NCI-H2107 (cell line): ENCODE data around the gene GPATCH3.
"Not testable (repeated sequence)": the region's sequence is repeated elsewhere in the genome, so short reads cannot be mapped to it uniquely, and the experiment has no call there.

Experiments used
- DNase-seq: peaks from one replicate; lab custom pipeline; 2025; lab: John Stamatoyannopoulos, UW

Gene GPATCH3

DNA sequence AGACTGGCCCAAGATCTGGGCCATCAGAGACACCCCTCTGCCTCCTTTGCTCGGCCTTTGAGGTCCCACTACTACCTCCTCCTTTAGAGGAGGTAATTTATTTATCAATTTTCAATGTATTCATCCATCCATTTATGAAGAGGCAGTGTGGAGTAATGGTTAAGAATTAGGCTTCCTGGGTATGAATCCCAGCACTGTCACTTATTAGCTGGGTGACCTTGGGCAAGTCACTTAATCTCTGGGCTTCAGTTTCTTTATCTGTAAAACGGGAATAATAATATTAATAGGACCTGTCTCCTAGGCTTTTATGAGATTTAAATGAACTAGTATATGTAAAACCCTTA, 11.9 kb upstream of the GPATCH3 start:
- DNase-seq = no peak

DNA sequence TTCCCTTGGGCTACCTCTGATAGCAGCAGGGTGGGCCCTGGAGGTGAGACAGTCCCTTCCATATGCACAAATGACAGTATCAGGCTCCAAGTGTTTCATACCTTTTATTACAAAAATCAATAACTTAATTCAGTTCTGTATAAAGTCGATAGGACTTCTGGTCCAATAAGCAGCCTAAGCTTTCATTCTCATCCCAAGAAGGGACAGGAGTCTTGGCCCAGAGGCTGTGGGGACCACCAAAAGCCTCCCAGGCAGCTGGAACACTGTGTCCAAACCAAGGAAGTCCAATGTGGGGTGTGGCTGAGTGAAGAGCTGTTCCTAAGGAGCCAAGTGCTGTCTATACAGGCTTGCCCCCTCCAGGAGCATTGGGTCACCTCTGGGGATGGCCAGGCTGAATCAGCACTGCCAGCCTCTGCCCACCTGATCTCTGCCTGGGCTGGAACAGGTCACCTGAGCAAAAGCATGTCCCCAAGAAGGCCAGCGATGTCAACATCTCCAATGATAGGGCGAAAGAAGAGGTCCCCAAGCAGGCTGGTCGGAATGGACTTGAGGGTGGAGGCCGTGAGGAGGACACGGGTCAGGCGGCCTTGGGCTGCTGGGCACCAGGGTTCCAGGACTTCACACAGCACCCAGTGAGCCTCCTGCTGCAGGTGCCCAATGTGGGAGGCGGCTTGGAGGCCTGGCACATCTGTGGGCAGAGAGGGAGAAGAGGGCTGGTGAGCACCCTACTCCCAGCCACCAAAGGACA, 11.3 kb upstream of the GPATCH3 start:
- no peak for DNase-seq

DNA sequence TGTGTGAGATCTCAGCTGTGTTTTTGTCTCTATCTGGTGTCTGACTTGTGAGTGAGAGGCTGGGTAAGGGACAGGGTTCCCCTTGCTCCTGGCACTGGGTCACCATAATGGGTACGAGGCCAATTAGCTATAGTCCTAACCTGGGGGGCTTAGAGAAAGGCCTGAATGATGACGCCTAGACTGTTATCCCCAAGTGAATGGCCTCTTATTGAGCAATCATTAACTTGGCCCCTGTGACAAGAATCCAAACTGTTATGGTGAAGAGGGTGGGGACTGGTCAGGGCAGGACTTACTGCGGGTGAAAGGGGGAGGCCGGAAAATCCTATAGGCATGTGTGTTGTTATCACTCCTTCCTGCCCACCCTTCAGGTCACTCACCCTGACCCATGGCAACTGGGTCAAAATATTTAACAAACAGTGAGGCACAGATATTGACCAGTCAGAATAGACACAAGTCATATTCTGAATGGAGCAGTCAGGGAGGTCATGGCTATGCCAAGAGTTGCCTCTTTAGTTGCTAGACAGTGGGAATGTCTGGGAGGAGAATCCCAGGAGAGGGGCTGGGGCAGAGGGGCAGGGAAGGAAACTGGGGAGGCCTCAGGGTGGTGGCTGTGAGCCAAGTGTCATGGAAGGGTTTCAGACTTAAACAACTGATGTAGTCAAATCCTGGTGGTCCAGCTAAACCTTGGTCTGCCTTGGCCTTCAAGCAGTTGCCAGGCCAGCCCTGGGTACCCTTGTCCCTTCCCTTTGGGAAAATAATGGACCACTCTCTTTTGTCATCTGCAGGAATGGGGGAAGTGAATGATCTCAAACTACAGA, 10.3 kb upstream of the GPATCH3 start:
- no peak for DNase-seq

DNA sequence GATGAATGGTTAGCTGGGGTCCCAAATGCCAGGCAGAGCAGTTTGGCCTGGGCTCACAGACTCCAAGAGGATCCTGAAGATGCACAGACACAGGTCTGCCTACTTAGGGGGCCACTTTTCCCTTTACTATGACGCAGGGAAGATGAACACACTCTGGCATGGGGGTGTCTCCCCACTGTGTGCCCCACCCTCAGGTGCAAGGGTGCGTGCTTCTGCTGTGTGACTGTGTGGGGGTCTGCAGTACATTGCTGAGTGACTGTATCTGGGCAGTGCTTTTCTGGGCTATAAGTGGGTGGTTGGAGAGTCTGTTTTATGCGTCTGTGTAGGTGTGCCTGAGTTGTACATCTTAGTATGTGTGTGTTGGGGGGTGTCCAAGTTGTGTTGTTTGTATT, 9.7 kb upstream of the GPATCH3 start:
- no peak for DNase-seq

DNA sequence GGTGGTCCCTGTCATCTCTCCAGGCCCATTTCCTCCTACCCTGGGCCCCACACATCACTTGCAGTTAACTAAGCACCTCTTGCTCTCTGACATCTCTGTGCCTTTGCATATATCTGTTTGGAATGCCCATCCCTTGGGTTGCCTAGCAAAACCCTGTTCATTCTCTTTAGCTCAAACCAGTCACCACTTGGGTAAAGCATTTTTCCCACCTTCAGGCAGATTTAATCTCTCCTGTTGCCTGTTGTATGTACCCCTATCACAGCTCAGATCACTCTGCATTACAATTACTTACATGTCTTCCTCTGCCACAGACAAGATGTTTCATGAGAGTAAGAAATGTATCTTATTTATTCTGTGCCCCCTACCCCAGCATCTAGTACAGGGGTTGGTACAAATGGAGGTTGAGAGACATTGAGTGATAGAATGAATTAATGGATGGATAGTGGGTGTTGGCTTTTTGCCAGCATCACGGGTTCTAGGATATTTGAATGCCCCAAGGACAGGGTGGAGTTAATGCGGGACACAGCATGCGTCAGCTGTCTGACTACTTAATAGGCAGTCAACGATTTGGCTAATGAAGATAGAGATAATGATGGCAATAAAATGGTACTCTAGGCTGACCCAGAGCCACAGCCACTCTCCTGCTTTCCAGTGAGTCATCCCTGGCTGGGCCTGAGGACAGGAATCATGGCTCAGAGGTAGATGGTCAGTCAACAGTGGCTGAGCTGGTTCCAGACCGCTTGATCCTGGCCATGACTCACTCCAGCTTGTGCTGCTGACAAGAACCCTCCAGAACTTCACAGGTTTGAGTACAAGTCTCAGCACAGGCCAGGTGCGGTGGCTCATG, 7.0 kb upstream of the GPATCH3 start:
- DNase-seq = no peak

DNA sequence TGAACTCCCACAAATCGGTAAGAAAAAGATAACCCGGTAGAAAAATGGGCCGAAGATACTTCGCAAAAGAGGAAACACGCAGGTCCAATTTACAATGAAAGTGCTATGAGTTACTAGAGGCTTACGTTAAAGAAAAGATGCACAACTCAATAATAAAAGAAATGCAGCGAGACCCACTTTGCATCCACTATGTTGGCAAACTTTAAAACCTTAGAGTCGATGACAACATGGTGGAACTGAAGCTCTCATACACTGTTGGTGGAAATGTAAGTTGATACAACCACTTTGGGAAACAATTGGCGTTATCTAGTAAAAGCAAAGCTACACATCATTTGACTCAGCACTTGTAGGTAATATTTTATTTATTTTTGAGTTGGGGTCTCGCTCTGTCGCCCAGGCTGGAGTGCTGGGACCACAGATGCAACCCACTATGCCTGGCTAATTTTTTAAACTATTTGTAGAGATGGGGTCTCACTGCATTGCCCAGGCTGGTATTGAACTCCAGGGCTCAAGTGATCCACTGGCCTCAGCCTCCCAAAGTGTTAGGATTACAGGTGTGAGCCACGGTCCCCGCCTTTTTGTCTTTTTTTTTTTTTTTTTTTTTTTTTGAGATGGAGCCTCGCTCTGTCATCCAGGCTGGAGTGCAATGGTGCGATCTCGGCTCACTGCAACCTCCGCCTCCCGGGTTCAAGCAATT, 696 bp upstream of the GPATCH3 start:
- DNase-seq = no peak

DNA sequence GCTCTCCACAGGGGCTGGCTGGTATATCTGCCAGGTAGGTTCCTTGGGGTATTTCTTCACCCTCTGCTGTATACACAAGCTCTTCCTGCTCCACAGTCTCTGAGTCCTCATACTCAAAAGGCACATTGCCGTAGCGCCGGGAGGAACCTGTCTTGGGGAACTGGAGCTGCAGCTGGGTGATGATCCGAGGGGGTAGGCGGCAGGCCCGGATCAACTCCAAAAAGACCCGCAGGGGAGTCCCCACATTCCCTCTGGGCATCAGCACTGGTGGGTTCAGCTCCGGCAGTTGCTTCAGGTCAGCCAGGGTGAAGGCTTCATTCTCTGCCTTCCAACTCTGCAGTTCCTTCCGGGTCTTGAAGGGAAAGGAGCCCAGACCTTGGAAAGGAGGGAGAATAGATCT, 2.9 kb downstream of the GPATCH3 start:
- no peak for DNase-seq

DNA sequence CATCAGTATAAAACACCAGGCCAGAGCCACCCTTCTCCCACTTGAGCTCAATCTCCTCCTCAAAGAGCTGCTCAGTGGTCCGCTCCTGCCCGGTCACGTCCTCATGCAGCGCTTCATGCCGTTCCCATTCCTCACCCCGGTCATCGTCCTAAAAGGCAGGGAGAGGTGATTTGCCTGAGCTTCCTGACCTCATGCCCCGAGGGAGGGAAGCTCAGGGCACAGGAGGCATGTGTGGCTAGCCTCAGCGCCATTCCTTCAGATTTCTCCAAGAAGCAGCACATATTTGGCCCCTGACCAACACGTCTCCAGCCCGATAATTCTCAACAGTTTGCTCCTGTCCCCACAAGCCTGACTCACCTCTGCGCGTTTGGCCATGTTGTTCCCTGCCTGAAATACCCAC, 6.0 kb downstream of the GPATCH3 start:
- no peak for DNase-seq

DNA sequence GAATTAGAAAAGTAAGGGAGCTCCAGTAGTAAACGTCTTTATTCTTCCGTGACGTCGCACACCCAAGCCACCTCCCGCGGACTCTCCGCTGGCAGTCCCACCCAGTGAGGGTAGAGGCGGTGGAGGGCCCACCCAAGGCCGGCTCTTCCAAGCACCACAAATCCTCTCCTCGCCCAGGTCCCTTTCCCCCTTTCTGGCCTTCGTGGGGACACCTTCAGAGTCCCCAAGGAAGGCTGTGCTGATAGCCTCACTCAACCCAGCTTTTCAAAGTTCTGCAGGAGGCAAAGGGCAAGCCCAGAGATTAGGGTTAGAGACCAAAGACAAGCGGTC, 9.8 kb downstream of the GPATCH3 start:
- DNase-seq = no peak

DNA sequence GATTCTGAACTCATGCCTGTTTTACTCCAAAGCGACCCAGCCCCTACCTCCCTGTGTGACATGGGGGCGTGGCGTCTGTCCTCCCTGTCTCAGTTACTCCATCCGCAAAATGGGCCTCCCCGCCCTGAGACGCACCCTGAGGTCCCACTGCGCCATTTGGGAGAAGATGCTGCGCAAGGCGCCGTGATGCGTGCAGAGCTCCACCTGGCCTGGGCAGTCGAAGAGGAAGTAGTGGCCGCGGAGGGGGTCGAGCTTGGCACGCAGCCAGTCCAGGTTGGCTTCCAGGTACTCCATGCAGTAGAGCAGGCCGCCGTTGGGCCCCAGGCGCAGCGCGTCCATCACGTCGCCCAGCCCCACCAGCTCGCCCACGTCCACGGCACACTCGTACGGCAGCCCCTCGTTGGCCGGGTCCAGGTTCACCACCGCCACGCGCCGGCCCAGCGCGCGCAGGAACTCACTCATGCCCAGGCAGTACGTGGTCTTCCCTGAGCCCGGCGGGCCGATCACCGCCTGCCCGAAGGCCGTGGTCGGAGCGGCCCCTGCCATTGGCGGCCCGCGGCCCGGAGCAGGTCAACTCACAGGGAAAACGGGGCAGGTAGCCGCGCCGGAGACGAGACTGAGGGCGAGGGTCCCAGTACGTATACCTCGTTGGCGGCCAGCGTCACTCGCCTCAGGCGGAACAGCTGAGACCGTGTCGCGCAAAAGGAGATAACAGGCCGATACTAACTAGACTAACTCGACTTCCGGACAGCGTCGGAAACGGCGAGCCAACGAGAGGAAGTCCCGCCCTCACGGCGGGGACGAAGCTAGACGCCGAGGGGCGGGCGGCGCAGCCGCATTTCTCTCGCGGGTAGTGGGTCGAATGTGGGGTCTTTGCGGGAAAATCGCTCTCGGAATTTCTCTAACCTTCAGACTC, 10.5 kb downstream of the GPATCH3 start, which contains the start of gene GPN2:
TSS of gene GPN2 (minus strand) at position 733 of the 916 bp plus-strand sequence. CDS start at position 546, 187 bp downstream.
- DNase-seq = peak; percentile 74

DNA sequence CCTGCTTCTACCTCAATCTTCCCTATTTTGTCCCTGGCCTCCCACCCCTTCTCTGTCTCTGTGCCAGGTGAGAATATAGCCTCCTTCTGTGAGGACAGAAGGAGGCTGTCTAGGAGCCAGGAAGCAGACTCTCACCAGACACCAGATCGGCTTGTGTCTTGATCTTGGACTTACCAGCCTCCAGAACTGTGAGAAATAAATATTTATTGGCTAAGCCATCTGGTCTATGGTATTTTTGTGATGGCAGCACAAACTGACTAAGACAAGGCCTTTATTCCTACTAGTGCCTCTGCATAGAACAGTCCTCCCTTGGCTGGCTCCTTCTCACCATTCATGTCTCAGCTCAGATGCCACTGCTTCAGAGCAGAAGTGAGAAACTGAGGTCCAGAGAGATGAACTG, 12.0 kb downstream of the GPATCH3 start:
- no peak for DNase-seq

DNA sequence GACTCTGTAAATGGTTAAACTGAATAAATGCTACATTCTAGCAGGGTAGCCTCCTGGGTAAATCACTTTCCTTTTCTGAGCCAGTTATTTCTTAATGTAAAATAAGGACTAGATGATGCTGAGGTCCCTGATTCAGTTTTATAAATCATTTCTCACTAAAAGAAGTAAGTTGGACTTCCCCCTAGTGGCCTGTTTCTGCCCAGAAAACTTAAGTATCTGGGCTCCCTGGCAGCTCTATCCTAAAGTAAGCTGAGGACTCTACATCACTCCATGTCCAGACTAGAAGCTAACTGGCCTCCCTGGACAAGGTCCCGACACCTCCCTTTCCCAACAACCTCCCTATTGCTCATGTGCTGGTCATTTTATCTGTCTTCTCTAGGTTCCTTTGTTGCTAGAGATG, 13.1 kb downstream of the GPATCH3 start:
- no peak for DNase-seq

DNA sequence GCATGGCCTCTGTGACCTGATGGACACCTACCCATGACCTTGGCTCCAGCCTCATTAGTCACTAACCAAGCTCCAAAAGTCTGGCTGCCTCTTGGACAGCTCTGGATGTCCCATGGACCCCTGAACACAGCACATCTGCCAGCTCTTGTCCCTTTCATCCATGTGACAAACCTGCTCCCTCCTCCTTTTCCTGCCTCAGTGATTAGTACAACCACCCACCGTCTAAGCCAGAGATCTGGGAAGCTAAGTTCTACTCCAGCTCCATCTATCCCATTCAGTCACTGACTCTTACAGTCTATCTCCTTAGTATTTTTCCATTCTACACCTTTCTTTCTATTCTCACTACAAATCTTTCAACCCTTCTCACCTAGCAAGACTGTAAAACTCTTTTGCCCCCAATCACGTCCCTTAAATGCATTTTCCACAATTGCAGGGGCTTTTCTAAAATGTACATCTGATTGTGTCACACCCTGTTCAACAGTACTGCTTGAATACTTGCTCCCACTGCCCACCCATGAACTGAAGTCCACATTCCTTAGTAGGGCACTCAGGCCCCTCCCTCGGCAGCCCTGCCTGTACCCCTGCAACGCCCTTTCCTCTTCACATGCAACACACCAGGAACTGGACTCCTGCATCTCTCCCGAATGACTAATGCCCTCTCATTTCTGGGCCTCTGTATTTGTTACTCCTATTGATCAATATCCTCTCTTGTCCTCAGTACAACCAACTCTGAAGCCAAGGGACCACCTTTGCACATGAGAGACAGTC, 17.4 kb downstream of the GPATCH3 start:
- DNase-seq = no peak

DNA sequence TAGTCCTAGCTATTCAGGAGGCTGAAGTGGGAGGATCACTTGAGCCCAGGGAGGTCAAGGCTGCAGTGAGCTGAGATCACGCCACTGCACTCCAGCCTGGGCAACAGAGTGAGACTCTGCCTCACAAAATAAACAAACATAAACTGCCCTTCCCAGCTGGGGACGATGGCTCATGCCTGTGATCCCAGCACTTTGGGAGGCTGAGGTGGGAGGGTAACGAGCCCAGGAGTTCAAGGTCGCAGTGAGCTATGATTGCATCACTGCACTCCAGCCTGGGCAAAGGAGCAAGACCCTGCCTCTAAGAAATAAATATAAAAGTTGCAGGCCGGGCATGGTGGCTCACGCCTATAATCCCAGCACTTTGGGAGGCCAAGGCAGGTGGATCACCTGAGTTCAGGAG, 18.7 kb downstream of the GPATCH3 start:
- not testable (repeated sequence) for DNase-seq

DNA sequence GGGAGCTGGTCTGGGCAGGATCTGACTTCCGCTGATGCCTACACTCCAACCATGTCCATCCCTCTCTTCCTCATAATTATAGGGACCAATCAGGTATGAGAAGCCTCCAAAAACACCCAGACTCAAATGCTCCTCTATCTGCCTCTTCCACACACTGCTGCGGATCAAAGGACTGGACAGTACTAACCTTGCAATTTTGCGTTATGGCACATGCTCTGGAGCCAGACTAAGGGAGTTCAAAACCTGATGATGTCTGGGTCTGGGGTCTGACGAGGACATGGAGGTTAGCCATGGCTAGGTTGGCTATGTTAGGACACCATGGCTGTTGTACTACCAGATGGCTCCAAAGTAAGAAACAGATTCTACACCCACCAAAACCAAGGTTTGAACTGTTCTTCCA, 20.5 kb downstream of the GPATCH3 start:
- DNase-seq = no peak

DNA sequence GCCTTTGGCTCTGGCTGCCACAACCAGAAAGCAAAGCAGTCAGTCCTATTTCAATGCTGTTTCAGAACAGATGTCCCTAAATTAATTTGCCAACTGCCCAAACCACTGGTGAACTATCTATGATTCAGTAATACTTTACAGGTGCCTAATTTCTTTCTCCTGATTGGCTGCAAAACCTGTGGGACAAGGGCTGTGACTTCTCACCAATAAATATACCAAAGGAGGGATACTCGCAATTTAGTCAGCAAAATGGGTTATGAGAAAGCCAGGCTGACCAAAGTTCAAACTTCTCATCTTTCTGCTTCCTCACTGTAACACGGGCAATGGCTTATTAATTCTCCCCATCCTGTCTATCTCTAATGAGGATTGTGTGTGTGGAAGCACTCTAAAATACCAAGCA, 22.9 kb downstream of the GPATCH3 start:
- DNase-seq = no peak

DNA sequence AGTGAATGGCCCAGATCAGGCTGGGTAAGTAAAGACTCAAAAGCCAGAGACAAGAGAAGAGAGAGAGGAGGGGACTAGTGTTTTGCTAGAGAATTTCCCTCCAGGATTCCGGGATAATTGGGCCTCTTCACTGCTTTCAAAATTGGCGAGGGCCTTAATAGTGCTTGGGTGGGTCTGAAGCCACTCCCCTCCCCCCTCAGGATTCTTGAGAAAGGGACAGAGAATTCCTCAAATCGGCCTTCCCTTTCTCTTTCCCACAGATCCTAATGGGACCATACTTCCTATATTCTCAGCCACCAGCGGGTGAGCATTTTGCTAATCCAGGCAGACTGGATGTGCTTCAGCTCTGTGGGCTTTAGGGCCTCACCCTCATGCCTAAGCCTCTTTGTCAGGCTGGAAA, 25.4 kb downstream of the GPATCH3 start:
- DNase-seq = no peak

DNA sequence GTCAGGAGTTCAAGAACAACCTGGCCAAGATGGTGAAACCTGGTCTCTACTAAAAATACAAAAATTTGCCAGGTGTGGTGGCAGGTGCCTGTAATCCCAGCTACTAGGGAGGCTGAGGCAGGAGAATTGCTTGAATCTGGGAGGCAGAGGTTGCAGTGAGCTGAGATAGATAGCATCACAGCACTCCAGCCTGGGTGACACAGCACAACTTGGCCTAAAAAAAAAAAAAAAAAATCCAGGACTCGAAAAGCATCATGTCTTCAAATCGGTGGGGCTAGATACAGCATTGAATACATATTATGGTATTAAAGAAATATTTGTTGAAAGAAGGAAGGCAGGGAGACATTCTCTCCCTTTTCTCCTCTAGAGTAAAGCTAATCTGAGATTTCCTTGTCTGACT, 27.2 kb downstream of the GPATCH3 start:
- not testable (repeated sequence) for DNase-seq

DNA sequence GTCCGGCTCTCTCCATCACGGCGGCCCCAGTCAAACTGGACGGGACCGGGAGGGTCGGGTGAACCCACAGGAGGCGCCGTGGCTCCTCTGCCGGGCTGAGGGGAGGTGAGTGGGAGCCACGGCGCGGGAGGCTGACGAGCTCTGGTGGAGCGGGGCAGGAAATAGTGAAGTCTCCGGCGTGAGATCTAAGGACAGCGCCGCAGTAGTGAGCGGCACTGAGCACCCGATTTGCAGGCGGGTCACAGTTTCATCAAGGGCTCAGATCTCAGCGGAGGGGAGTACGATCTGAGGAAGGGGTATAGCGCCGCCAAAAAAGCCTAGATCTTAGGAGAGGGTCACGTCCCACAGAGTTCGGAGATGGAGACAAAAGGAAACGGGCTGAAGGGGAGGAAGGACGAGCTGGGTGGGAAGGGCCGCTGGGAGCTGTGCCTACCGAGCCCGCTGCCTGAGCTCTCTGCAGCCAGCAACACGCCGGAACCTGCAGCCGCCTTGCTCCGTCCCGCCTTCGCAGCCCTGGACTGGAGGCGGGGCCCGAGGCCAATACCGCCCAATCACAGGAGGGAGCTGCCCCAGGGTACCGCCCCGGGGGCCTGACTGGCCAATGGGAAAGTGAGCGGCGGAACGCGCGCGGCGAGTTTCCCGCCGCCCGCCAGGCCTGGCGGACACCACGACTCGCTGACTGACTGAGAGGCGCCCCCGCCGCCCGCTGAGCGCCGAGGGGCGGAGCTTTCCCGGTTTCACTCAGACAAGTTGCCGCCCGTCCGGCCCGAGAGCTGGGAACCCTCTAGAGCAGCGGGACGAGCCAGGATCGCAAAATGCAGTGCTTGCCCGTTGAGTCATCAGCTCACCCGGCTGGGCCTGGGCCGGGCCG, 35.4 kb downstream of the GPATCH3 start:
- DNase-seq = peak; percentile 98
